Prostate gland (tissue), 2 donors: ENCODE data around the gene EP400. TPM values are rescaled to one million over a fixed set of nuclear protein-coding genes. Genes with fewer than 3 reads are reported as not detected.

ENCODE experiments used
- DNase-seq: peaks from one replicate; pipeline ENCODE4 v3.0.0-alpha.2; 2019; ENCODE audit warnings: low spot score
- H3K27ac ChIP-seq, 2 donors: fragments of 200-600 bp; sonication (generic); 2 replicates each; pipeline ENCODE4 v1.5.1; 2017 to 2019
- H3K27me3 ChIP-seq: fragments of 200-600 bp; sonication (generic); replicated peaks from 2 replicates; pipeline ENCODE4 v1.5.1; 2019; ENCODE audit not compliant: insufficient read depth
- H3K36me3 ChIP-seq, 2 donors: fragments of 200-600 bp; sonication (generic); 1 replicate in 1 of 2; 2 replicates in 1 of 2; pipeline versions ENCODE4 v1.5.1 to v1.8.1; 2017 to 2019
- H3K4me1 ChIP-seq: fragments of 200-600 bp; sonication (generic); replicated peaks from 2 replicates; pipeline ENCODE4 v1.5.1; 2019
- H3K4me3 ChIP-seq, 2 donors: fragments of 200-600 bp; sonication (generic); 2 replicates each; pipeline ENCODE4 v1.5.1; 2017 to 2019
- H3K9me3 ChIP-seq: fragments of 200-600 bp; sonication (generic); 2 replicates; pipeline ENCODE4 v1.5.1; 2017
- CTCF ChIP-seq, 4 experiments: fragments of 200-600 bp in 2 of 4; fragments of 450-650 bp in 2 of 4; sonication (generic) in 2 of 4; IDR thresholded peaks; 1 replicate in 3 of 4; 2 replicates in 1 of 4; pipeline ENCODE4 v1.5.1; 2016 to 2019; ENCODE audit warnings: antibody characterized with exemption in 4 of 4, mild to moderate bottlenecking in 2 of 4, moderate library complexity in 2 of 4
- POLR2A ChIP-seq: fragments of 450-650 bp; IDR thresholded peaks from one replicate; pipeline ENCODE4 v1.6.1; 2016; ENCODE audit warnings: antibody characterized with exemption, mild to moderate bottlenecking
- POLR2AphosphoS5 ChIP-seq: sonication (generic); formaldehyde crosslinking; IDR thresholded peaks from one replicate; pipeline ENCODE4 v1.6.1; 2017; ENCODE audit warnings: antibody characterized with exemption
- WGBS: methylation state at CpG from one replicate; pipeline ENCODE4 v1.1.5; 2018; 5-methylcytosine and 5-hydroxymethylcytosine counted together
- intact Hi-C: fragments of 100-400 bp; cut with DNase I; formaldehyde crosslinking; loops from one replicate; pipeline ENCODE4 v1.14.2; 2022
- total RNA-seq, 2 donors: library from RNA; depleted of rRNA; stranded (reverse); fragments of >200 nt; gene quantifications; one replicate each; pipeline ENCODE4 v1.1.0, GENCODE V29; 2016

Gene EP400
- total RNA-seq, 2 donors from 2014 or later: 22.3 to 46.2 TPM

- TF ChIP-seq CTCF (IDR thresholded peaks at IDR 0.05): no peak
- no peak for TF ChIP-seq POLR2AphosphoS5
- no peak for TF ChIP-seq POLR2A
- no peaks in the 10 kb centered on the region for H3K27me3 ChIP-seq
- no peaks in the 10 kb centered on the region for H3K4me1 ChIP-seq
- 88% methylated on average over 18 of the region's 18 CpGs for WGBS
- no peak for DNase-seq
- H3K9me3 ChIP-seq: no peaks in the 10 kb centered on the region
- intact Hi-C loops: no loop called here
- H3K4me3 ChIP-seq: no peak overlapping the region
- peaks cover 12 to 30% of the 10 kb centered on the region in 2 donors for H3K36me3 ChIP-seq
- H3K27ac ChIP-seq: no peak overlapping the region
Measured at GRCh38 chr12:131917711-131918306, 31.9 kb upstream of the EP400 start.

- 83% methylated on average over 17 of the region's 20 CpGs for WGBS
- TF ChIP-seq CTCF (IDR thresholded peaks at IDR 0.05) (no peak), POLR2A (no peak), POLR2AphosphoS5 (no peak)
- no peak for DNase-seq
- no peak overlapping the region for H3K4me3 ChIP-seq
- H3K4me1 ChIP-seq: no peaks in the 10 kb centered on the region
- H3K27me3 ChIP-seq: no peaks in the 10 kb centered on the region
- intact Hi-C loops: no loop called here
- H3K9me3 ChIP-seq: no peaks in the 10 kb centered on the region
- H3K27ac ChIP-seq: no peak overlapping the region
- H3K36me3 ChIP-seq: peaks cover 12 to 30% of the 10 kb centered on the region in 2 donors
Measured at GRCh38 chr12:131918311-131919050, 31.3 kb upstream of the EP400 start.

GRCh38 chr12:131919051-131919347, 30.7 kb upstream of the EP400 start:
- H3K4me1 ChIP-seq: no peaks in the 10 kb centered on the region
- DNase-seq: no peak
- peaks cover 12 to 27% of the 10 kb centered on the region in 2 donors for H3K36me3 ChIP-seq
- TF ChIP-seq POLR2A (no peak), CTCF (IDR thresholded peaks at IDR 0.05) (no peak), POLR2AphosphoS5 (no peak)
- H3K9me3 ChIP-seq: no peaks in the 10 kb centered on the region
- H3K27ac ChIP-seq: no peak overlapping the region
- intact Hi-C loops: no loop called here
- H3K4me3 ChIP-seq: no peak overlapping the region
- no peaks in the 10 kb centered on the region for H3K27me3 ChIP-seq
- WGBS: 87% methylated on average over 16 of the region's 19 CpGs

GRCh38 chr12:131919366-131920156, 30.2 kb upstream of the EP400 start:
- DNase-seq: no peak
- Histone ChIP-seq H3K27me3 (no peaks in the 10 kb centered on the region), H3K36me3 (peaks cover 12 to 21% of the 10 kb centered on the region in 2 donors), H3K4me3 (no peak overlapping the region), H3K27ac (no peak overlapping the region), H3K4me1 (no peaks in the 10 kb centered on the region), H3K9me3 (no peaks in the 10 kb centered on the region)
- intact Hi-C loops: no loop called here
- WGBS: 90% methylated on average over 33 of the region's 37 CpGs
- TF ChIP-seq CTCF (IDR thresholded peaks at IDR 0.05) (no peak), POLR2AphosphoS5 (no peak), POLR2A (no peak)
